Coronary artery (tissue), 2 donors: ENCODE results near the gene DDX11.
"Not testable (repeated sequence)": the region's sequence is repeated elsewhere in the genome, so short reads cannot be mapped to it uniquely, and the experiment has no call there.

ENCODE experiments used
- DNase-seq: peaks from one replicate; pipeline ENCODE4 v3.0.0-alpha.2; 2017; ENCODE audit warnings: low spot score
- H3K27ac ChIP-seq, 2 donors: fragments of 200-600 bp; sonication (generic); one replicate each; pipeline ENCODE4 v1.5.1; 2016 to 2019
- H3K4me3 ChIP-seq: fragments of 200-600 bp; sonication (generic); 2 replicates; pipeline ENCODE4 v1.5.1; 2016; ENCODE audit warnings: mild to moderate bottlenecking, moderate library complexity
- TF ChIP-seq, protein P1 (sequence below): fragments of 200-600 bp; sonication (generic); IDR thresholded peaks from one replicate; pipeline ENCODE4 v1.5.1; 2019; ENCODE audit warnings: antibody characterized with exemption

DDX11 gene

DNA sequence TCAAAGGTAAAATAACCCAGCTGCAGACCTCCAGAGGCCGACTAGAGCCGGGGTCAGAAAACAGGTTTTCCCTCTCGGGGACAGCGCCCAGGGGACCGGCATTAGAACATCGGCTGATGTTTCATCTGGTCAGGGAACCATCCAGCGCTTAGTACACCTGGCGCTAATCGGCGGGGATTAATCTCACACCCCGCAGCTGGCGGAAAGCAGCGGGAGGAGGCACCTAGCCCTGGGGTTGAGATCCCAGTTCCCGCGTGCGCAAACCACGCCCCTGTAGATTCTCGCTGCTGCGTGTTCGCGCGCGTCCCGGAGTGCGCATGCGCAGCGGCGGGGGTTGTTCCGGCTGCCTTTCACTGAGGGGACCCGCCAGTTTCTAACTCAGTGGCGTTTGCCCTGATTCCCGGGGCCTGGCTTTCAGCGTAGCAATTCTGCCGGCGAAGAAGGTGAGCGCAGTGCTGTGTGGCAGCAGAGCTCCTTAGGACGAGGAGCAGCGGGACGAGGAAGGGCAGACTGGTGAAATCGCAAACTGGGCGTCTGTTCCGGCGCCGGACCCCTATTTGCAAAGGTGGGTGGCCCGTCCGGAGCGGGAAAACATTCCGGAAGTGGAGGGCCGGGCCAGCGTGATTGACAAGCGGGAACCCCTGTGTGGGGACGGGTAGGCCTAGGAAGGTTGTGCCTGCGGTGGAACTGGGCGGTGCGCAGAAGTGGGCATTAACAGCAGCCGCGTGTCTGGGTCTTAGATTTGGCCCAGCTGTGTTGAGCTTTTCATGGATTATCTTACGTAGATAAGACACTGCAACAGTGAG is at the start of gene DDX11:
Gene DDX11 (plus strand): TSS at position 334 of the 806 bp plus-strand sequence. CDS start 4,534 bp downstream, outside the sequence.
- H3K4me3 ChIP-seq = peak within 1 kb of the TSS; percentile 86
- H3K27ac ChIP-seq = peak within 1 kb of the TSS; percentile 32 to 90
- peak; percentile 89 for DNase-seq

DNA sequence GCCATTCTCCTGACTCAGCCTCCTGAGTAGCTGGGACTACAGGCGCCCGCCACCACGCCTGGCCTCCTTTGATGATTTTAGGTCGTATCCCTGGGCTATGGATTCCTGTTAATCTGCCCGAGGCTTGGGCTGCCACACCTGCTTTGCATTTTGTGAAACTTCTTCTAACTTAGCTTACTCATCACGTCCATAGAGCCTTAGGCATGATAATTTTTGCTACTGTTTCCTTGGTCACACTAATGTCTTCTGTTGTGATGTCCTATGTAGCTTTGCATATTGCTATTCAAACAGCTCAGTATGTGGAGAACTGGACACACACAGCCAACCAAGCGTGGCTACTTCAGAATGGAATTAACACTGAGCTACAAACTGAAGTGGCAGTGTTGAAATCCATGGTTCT is 47.5 kb upstream of the DDX11 start:
- TF ChIP-seq, protein P1, sequence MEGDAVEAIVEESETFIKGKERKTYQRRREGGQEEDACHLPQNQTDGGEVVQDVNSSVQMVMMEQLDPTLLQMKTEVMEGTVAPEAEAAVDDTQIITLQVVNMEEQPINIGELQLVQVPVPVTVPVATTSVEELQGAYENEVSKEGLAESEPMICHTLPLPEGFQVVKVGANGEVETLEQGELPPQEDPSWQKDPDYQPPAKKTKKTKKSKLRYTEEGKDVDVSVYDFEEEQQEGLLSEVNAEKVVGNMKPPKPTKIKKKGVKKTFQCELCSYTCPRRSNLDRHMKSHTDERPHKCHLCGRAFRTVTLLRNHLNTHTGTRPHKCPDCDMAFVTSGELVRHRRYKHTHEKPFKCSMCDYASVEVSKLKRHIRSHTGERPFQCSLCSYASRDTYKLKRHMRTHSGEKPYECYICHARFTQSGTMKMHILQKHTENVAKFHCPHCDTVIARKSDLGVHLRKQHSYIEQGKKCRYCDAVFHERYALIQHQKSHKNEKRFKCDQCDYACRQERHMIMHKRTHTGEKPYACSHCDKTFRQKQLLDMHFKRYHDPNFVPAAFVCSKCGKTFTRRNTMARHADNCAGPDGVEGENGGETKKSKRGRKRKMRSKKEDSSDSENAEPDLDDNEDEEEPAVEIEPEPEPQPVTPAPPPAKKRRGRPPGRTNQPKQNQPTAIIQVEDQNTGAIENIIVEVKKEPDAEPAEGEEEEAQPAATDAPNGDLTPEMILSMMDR = no peak

DNA sequence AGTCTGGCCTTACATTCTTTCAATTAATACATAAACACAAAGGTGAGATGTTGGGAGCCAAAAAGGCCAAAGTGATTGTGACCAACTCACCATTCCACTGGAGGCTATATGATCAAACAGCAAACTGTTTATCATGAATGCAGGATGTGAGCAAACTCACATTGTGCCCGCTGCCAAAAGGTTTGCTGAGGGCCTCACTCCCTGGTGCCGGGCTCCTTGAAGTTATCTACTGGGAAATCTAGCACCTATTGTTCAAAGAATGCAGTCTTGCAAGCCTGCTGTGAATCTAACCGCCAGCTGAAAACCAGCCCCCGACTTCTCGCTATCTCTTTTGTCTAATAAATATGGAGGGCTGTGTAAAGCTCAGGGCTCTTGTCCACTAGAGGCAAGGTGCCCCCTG is 46.7 kb upstream of the DDX11 start:
- DNase-seq, H3K4me3 ChIP-seq, H3K27ac ChIP-seq: not testable (repeated sequence)

More for the DNA sequence above, 47.5 kb upstream of the DDX11 start:
- no peak for DNase-seq
- Histone ChIP-seq H3K27ac (no peak overlapping the region), H3K4me3 (no peak overlapping the region)

DNA sequence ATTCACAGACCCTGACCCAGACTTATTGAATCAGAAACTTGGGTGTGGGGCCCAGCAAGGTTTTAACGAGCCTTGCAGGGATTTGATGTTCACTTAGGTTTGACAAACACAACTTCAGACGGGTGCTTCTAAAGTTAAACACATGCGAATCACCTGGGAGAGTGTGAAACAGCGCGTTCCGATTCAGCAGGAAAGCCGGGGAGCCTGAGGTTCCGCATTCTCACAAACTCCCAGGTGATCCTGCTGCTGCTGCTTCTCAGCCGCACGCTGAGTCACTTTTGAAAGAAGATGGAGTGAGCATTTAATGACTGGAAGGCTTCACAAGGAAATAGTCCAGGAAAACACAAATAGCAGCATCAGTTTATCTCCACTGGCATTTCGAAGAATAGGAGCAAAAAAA is 44.2 kb upstream of the DDX11 start:
- no peak overlapping the region for H3K4me3 ChIP-seq
- H3K27ac ChIP-seq = no peak overlapping the region
- TF ChIP-seq, protein P1 = no peak
- no peak for DNase-seq

DNA sequence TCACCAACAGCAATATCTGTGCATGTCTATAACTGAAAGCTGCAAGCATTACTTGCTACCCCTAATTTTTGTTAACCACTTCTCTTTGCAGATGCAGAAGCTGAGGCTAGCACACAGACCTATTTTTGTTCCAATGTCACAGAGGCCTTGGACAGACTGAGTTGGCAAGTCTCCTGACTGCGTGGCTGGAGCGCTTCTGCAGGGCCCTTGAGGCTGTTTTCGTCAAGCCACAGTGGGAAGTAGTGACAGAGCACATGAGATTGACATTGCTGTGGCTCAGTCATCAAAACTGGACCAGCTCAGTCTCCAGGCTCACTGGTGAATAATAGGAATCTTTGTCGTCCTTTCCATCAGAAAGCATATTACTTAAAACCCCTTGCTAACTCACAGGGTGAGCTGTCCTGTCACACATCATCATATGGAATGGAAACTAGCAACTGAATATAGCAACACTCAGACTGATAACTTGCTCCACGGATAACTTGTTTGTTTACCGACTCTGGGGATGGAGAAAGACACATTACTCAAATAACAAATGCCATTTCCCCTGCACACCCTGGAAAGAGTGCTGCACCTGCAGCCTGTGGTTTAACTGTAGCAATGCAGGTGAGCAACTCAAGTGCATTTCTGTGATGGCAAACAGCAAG is 43.6 kb upstream of the DDX11 start:
- no peak overlapping the region for H3K27ac ChIP-seq
- no peak overlapping the region for H3K4me3 ChIP-seq
- TF ChIP-seq, protein P1 = no peak
- no peak for DNase-seq

DNA sequence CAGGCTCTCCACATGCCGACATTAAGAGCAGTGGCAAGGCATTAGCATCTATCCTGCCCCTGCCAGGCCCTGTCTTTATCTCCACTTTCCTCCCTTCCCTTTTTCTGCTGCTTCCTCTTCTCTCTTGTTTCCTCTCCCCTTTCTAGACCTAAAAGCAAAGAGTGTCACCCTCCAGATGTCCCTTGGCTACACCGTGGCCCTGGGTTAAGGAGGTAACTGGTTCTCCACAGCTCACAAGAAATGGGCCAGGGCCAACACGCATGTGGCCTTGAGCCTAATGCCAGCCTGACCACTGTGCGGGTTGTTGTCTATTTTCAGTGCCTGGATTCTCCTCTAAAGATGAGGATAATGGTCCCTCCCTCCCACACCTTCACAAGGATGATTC is 41.7 kb upstream of the DDX11 start:
- H3K4me3 ChIP-seq = no peak overlapping the region
- TF ChIP-seq, protein P1 = no peak
- no peak overlapping the region for H3K27ac ChIP-seq
- no peak for DNase-seq

DNA sequence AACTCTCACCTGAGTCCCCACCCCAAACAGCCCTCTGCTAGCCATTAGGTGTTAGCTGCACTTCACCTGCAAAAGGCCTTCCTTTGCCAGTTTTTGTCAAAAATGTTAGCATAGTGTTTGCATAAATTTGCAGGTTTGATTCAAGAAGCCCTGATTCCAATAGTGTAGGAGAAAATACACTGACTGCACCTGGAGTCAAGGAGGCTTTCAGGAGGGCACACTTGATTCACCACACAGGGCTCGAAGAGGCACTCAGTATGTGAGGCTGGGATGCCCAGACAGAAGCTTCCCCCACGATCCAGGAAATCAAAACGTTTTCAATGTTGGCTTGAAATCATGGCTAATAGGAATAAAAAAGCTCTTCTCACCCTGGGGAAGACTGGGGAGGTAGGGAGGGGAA is 40.5 kb upstream of the DDX11 start:
- Histone ChIP-seq H3K27ac (no peak overlapping the region), H3K4me3 (no peak overlapping the region)
- TF ChIP-seq, protein P1 = no peak
- DNase-seq = no peak

DNA sequence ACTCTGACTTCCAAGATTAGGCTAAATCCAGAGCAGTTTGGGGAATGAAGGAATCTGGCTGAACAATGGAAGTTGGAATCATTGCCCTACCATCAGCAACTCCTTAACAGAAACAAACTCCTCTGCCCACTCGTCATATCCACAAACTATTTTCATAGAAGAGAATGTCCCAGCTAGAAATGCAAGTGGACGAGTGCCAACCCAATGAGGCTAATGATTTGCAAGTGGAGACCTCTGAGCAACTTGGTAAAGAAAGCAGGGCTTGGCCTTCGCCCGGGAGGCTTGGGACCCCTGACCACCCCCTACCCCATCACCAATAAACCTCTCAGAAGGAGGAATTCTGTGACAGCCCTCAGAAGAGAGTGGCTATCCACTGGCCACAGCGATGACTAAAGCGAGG is 40.0 kb upstream of the DDX11 start:
- no peak overlapping the region for H3K27ac ChIP-seq
- DNase-seq = no peak
- no peak overlapping the region for H3K4me3 ChIP-seq
- TF ChIP-seq, protein P1 = no peak
